Measurements from ENCODE around the gene CDC42. TPM values are rescaled to one million over a fixed set of nuclear protein-coding genes. Genes with fewer than 3 reads are reported as not detected.

CDC42 gene
- total RNA-seq, 2 donors from 2014 or later: 39.9 to 72.1 TPM

DNA sequence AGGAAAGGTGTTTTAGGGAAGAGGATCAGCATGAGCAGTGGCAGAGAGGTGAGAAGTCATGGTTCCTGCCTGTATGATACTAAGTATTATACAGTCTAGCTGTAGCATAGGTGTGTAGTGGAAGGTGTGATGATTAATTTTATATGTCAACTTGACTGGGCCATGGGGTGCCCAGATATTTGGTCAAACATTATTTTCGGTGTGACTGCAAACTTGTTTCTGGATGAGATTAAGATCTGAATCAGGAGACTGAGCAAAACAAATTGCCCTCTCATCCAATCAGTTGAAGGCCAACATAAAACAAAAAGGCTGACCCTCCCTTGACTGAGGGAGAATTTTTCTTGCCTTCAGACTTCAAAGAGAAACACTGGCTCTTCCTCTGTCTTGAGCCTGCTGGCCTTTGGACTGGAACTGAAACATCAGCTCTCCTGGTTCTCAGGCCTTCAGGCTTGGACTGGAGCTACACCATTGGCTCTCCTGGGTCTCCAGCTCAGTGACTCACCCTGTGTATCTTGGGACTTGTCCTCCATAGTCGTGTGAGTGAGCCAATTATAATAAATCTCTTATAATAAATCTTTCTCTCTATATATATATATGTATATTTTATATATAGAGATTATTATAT, 6.8 kb upstream of the CDC42 start:
- Histone ChIP-seq H3K9me3 (no peaks in the 10 kb centered on the region), H3K4me3 (no peak overlapping the region), H3K36me3 (replicated peaks in 1 of 2; ENCODE audit: insufficient read depth in 1 of 2, low read depth in 2 of 2) (no peaks in the 10 kb centered on the region), H3K4me1 (no peaks in the 10 kb centered on the region), H3K27me3 (no peaks in the 10 kb centered on the region), H3K27ac (no peak overlapping the region)
- DNase-seq (no peak), ATAC-seq (no peak)
- intact Hi-C loops (cut with DNase I): no loop called here
- WGBS, 2 donors: 56 to 68% methylated on average over 2 of the region's 2 CpGs
- no peak for TF ChIP-seq POLR2A (IDR thresholded peaks at IDR 0.05)
- TF ChIP-seq, protein P1, sequence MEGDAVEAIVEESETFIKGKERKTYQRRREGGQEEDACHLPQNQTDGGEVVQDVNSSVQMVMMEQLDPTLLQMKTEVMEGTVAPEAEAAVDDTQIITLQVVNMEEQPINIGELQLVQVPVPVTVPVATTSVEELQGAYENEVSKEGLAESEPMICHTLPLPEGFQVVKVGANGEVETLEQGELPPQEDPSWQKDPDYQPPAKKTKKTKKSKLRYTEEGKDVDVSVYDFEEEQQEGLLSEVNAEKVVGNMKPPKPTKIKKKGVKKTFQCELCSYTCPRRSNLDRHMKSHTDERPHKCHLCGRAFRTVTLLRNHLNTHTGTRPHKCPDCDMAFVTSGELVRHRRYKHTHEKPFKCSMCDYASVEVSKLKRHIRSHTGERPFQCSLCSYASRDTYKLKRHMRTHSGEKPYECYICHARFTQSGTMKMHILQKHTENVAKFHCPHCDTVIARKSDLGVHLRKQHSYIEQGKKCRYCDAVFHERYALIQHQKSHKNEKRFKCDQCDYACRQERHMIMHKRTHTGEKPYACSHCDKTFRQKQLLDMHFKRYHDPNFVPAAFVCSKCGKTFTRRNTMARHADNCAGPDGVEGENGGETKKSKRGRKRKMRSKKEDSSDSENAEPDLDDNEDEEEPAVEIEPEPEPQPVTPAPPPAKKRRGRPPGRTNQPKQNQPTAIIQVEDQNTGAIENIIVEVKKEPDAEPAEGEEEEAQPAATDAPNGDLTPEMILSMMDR (IDR thresholded peaks at IDR 0.05): no peak

DNA sequence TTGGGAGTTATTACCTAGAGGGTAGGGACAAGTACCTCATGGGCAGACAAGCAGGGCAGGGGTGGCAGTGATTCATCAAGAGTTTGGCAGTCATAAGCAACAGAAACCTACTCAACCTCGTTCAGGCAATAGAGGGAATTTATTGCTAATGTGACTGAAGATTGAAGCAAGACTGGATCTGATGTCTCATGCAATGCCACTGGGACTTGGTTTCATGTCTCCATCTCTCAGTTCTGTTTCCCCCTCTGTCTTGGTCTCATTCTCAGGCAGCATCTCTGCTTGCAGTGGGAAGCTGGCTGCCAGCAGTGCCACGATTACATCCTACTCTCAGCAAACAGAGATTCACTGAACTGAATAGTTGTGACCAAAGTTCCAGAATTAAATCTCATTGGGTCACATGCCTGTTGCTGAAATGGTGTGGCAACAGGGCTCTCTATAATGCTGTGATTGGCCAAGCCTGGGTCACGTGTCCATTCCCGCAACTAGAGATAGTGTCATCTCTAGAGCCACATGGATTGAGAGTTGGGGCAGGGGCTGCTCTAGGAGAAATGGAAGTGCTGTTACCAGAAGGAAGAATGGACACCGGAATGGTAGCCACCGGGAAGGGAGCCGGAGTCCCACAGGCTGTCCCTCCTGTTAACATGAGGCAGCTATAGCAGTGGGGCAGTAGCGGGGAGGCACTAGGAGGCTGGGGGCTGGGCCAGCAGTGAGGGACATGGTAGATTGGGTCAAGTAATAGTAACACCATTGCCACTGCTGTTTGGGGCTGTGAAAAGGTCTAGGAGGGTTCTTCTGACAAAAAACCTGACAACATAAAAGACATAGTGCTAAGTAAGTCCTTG, 3.9 kb upstream of the CDC42 start:
- DNase-seq: no peak
- H3K36me3 ChIP-seq (replicated peaks in 1 of 2; ENCODE audit: insufficient read depth in 1 of 2, low read depth in 2 of 2): no peaks in the 10 kb centered on the region
- H3K4me3 ChIP-seq: no peak overlapping the region
- no peak for TF ChIP-seq POLR2A (IDR thresholded peaks at IDR 0.05)
- TF ChIP-seq, protein P1 (IDR thresholded peaks at IDR 0.05): no peak
- no peaks in the 10 kb centered on the region for H3K9me3 ChIP-seq
- H3K27me3 ChIP-seq: no peaks in the 10 kb centered on the region
- H3K4me1 ChIP-seq: no peaks in the 10 kb centered on the region
- no peak for ATAC-seq
- 64 to 72% methylated on average over 8 of the region's 8 CpGs for WGBS, 2 donors
- H3K27ac ChIP-seq: no peak overlapping the region
- intact Hi-C loops (cut with DNase I): no loop called here

DNA sequence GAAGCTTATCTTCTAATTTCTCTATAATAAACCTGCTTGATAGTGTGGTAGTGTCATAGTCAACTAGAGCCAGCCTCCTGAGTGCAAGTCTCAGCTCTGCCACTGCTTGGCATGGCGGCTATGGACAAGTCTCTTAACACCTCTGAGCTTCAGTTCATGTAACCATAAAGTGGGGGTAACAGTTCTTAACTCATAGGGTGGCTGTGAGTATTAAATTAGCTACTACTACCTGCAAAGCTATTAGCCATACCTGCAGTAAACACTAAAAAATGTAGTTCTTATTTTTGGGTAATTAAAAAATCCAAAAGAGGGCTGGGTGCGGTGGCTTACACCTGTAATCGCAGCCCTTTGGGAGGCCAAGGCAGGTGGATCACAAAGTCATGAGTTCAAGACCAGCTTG, 2.2 kb upstream of the CDC42 start:
- no peak for TF ChIP-seq POLR2A (IDR thresholded peaks at IDR 0.05)
- TF ChIP-seq, protein P1 (IDR thresholded peaks at IDR 0.05): no peak
- no peaks in the 10 kb centered on the region for H3K27me3 ChIP-seq
- 97 to 98% methylated on average over 2 to 3 of the region's 3 CpGs for WGBS, 2 donors

GRCh38 chr1:22051607-22052114, 848 bp upstream of the CDC42 start:
- DNase-seq: no peak
- intact Hi-C loops (cut with DNase I): no loop called here
- Histone ChIP-seq H3K4me3 (no peak overlapping the region), H3K9me3 (no peaks in the 10 kb centered on the region), H3K27me3 (no peaks in the 10 kb centered on the region), H3K36me3 (replicated peaks in 1 of 2; ENCODE audit: insufficient read depth in 1 of 2, low read depth in 2 of 2) (no peaks in the 10 kb centered on the region), H3K4me1 (peaks cover 26% of the 10 kb centered on the region), H3K27ac (no peak overlapping the region)
- TF ChIP-seq POLR2A (IDR thresholded peaks at IDR 0.05): no peak
- TF ChIP-seq, protein P1 (IDR thresholded peaks at IDR 0.05): no peak
- ATAC-seq: no peak
- WGBS, 2 donors: 80 to 84% methylated on average over 13 of the region's 13 CpGs

More for the DNA sequence above, 2.2 kb upstream of the CDC42 start:
- Histone ChIP-seq H3K27ac (no peak overlapping the region), H3K9me3 (no peaks in the 10 kb centered on the region), H3K4me3 (no peak overlapping the region), H3K4me1 (peaks cover 13% of the 10 kb centered on the region), H3K36me3 (replicated peaks in 1 of 2; ENCODE audit: insufficient read depth in 1 of 2, low read depth in 2 of 2) (no peaks in the 10 kb centered on the region)
- intact Hi-C loops (cut with DNase I): no loop called here
- DNase-seq: no peak
- no peak for ATAC-seq
